ENCODE results near the gene MRPS5.

DNA sequence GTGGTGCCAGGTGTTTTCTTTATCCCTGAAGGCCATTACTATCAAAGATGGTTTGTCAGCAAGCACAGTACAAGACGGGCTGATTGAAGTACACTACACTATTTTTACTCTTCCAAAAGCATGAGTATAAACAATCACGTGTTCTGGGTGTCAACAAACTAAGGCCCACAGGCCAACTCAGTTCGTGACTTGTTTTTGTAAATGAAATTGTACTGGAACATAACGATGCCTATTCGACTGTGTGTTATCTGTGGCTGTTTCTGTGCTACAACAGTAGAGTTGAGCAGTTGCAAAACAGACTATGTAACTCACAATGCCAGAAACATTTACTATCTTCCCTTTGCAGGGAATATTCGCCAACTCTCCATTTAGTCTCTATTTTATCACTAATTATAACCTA lies 12.3 kb downstream of the MRPS5 start:
- TF ChIP-seq CTCF (IDR thresholded peaks at IDR 0.05 in 4 of 5, conservative IDR thresholded peaks at IDR 0.05 in 1 of 5) (no peak), POLR2A (IDR thresholded peaks at IDR 0.05) (no peak)

Data from gastrocnemius medialis (tissue), 4 donors.